SJSA1 (cell line): ENCODE data around the gene GPD2. TPM values are rescaled to one million over a fixed set of nuclear protein-coding genes. Genes with fewer than 3 reads are reported as not detected.

ENCODE experiments used
- DNase-seq, 2 experiments: peaks; one replicate each; pipeline ENCODE4 v3.0.0-alpha.2; 2015 to 2020; ENCODE audit warnings: low spot score in 2 of 2, low read depth in 1 of 2
- H3K27ac ChIP-seq: fragments of 250-450 bp; sonication (Bioruptor Pico); 2 replicates; pipeline ENCODE4 v1.5.1; 2020; ENCODE audit warnings: mild to moderate bottlenecking, moderate library complexity
- H3K27me3 ChIP-seq: fragments of 250-450 bp; sonication (Bioruptor Pico); replicated peaks from 2 replicates; pipeline ENCODE4 v1.5.1; 2020; ENCODE audit warnings: mild to moderate bottlenecking, moderate library complexity
- H3K36me3 ChIP-seq: fragments of 250-450 bp; sonication (Bioruptor Pico); 2 replicates; pipeline ENCODE4 v1.5.1; 2020; ENCODE audit warnings: mild to moderate bottlenecking
- H3K4me1 ChIP-seq: fragments of 250-450 bp; sonication (Bioruptor Pico); replicated peaks from 2 replicates; pipeline ENCODE4 v1.6.1; 2021; ENCODE audit warnings: mild to moderate bottlenecking
- H3K4me3 ChIP-seq: fragments of 250-450 bp; sonication (Bioruptor Pico); 2 replicates; pipeline ENCODE4 v1.5.1; 2020; ENCODE audit warnings: mild to moderate bottlenecking
- H3K9me3 ChIP-seq: fragments of 250-450 bp; sonication (Bioruptor Pico); replicated peaks from 2 replicates; pipeline ENCODE4 v1.5.1; 2020; ENCODE audit warnings: mild to moderate bottlenecking
- total RNA-seq: library from RNA; depleted of rRNA; stranded (reverse); fragments of >200 nt; shearing (Covaris generic); gene quantifications from 2 replicates; pipeline ENCODE4 v1.2.3, GENCODE V29; 2014

The GPD2 gene
- total RNA-seq, 1 experiment from 2014 or later, result 218 TPM

GRCh38 chr2:156423674-156424282, 12.4 kb upstream of the GPD2 start:
- Histone ChIP-seq H3K9me3 (no peaks in the 10 kb centered on the region; the same call in 1 of the 2 replicates), H3K27me3 (0 out of 2 replicates have a peak, but pooled peaks cover 3% of the 10 kb centered on the region), H3K36me3 (no peaks in the 10 kb centered on the region), H3K27ac (no peak overlapping the region), H3K4me3 (no peak overlapping the region), H3K4me1 (no peaks in the 10 kb centered on the region)
- no peak for DNase-seq

- no peak for DNase-seq
- Histone ChIP-seq H3K4me1 (peaks cover 14% of the 10 kb centered on the region), H3K9me3 (no peaks in the 10 kb centered on the region), H3K27me3 (0 out of 2 replicates have a peak, but pooled peaks cover 3% of the 10 kb centered on the region), H3K27ac (no peak overlapping the region), H3K4me3 (no peak overlapping the region), H3K36me3 (no peaks in the 10 kb centered on the region)
Observed at GRCh38 chr2:156427074-156427473, 9.1 kb upstream of the GPD2 start.

GRCh38 chr2:156429211-156429610, 7.0 kb upstream of the GPD2 start:
- no peaks in the 10 kb centered on the region for H3K27me3 ChIP-seq
- H3K9me3 ChIP-seq, result no peaks in the 10 kb centered on the region
- peaks cover 17% of the 10 kb centered on the region for H3K4me1 ChIP-seq
- no peak for DNase-seq
- H3K4me3 ChIP-seq, result no peak overlapping the region
- no peaks in the 10 kb centered on the region for H3K36me3 ChIP-seq
- H3K27ac ChIP-seq, result no peak overlapping the region

GRCh38 chr2:156430236-156430979, 5.8 kb upstream of the GPD2 start:
- peak in 1 of 2 experiments; percentile 10 for DNase-seq
- Histone ChIP-seq H3K9me3 (no peaks in the 10 kb centered on the region), H3K27ac (peak overlapping the region; percentile 66), H3K36me3 (no peaks in the 10 kb centered on the region), H3K4me3 (no peak overlapping the region), H3K4me1 (peaks cover 28% of the 10 kb centered on the region), H3K27me3 (no peaks in the 10 kb centered on the region)

GRCh38 chr2:156430980-156431358, 5.2 kb upstream of the GPD2 start:
- Histone ChIP-seq H3K9me3 (no peaks in the 10 kb centered on the region), H3K4me1 (peaks cover 33% of the 10 kb centered on the region), H3K36me3 (no peaks in the 10 kb centered on the region), H3K27me3 (no peaks in the 10 kb centered on the region), H3K27ac (peak overlapping the region; percentile 66), H3K4me3 (no peak overlapping the region)
- DNase-seq, result peak in 1 of 2 experiments; percentile 72

- Histone ChIP-seq H3K27me3 (no peaks in the 10 kb centered on the region), H3K9me3 (no peaks in the 10 kb centered on the region), H3K36me3 (peaks cover 4% of the 10 kb centered on the region; the same call in 1 of the 2 replicates), H3K4me1 (peaks cover 52% of the 10 kb centered on the region), H3K4me3 (peak overlapping the region; percentile 66), H3K27ac (peak overlapping the region; percentile 98)
- DNase-seq, result peak; percentile 46 to 53
Observed at GRCh38 chr2:156434461-156435291, 1.5 kb upstream of the GPD2 start.

- H3K9me3 ChIP-seq, result no peaks in the 10 kb centered on the region
- no peaks in the 10 kb centered on the region for H3K27me3 ChIP-seq
- peaks cover 7% of the 10 kb centered on the region; the same call in 1 of the 2 replicates for H3K36me3 ChIP-seq
- DNase-seq, result no peak
- H3K4me1 ChIP-seq, result peaks cover 50% of the 10 kb centered on the region
- peak overlapping the region; percentile 66 for H3K4me3 ChIP-seq
- H3K27ac ChIP-seq, result peak overlapping the region; percentile 98
Observed at GRCh38 chr2:156435396-156435717, 822 bp upstream of the GPD2 start.

GRCh38 chr2:156436497-156437085, 412 bp downstream of the GPD2 start:
- no peak for DNase-seq
- Histone ChIP-seq H3K9me3 (no peaks in the 10 kb centered on the region), H3K4me1 (peaks cover 38% of the 10 kb centered on the region), H3K36me3 (peaks cover 8% of the 10 kb centered on the region; the same call in 1 of the 2 replicates), H3K27ac (peak overlapping the region; percentile 98), H3K27me3 (no peaks in the 10 kb centered on the region), H3K4me3 (peak overlapping the region; percentile 66)

- Histone ChIP-seq H3K4me3 (peak overlapping the region; percentile 66), H3K27ac (no peak overlapping the region), H3K27me3 (no peaks in the 10 kb centered on the region), H3K9me3 (no peaks in the 10 kb centered on the region), H3K4me1 (peaks cover 38% of the 10 kb centered on the region), H3K36me3 (peaks cover 8% of the 10 kb centered on the region; the same call in 1 of the 2 replicates)
- no peak for DNase-seq
Observed at GRCh38 chr2:156437272-156437930, 1.2 kb downstream of the GPD2 start.

- no peak overlapping the region for H3K4me3 ChIP-seq
- no peak overlapping the region for H3K27ac ChIP-seq
- no peak for DNase-seq
- no peaks in the 10 kb centered on the region for H3K27me3 ChIP-seq
- H3K9me3 ChIP-seq, result no peaks in the 10 kb centered on the region
- H3K4me1 ChIP-seq, result peaks cover 38% of the 10 kb centered on the region
- peaks cover 8% of the 10 kb centered on the region; the same call in 1 of the 2 replicates for H3K36me3 ChIP-seq
Observed at GRCh38 chr2:156437931-156438410, 1.8 kb downstream of the GPD2 start.

GRCh38 chr2:156443089-156443488, 6.9 kb downstream of the GPD2 start:
- Histone ChIP-seq H3K4me3 (no peak overlapping the region), H3K4me1 (peaks cover 22% of the 10 kb centered on the region), H3K9me3 (no peaks in the 10 kb centered on the region), H3K27me3 (no peaks in the 10 kb centered on the region), H3K36me3 (peaks cover 8% of the 10 kb centered on the region; the same call in 1 of the 2 replicates), H3K27ac (no peak overlapping the region)
- no peak for DNase-seq

GRCh38 chr2:156445296-156446220, 9.4 kb downstream of the GPD2 start:
- Histone ChIP-seq H3K4me1 (peaks cover 14% of the 10 kb centered on the region), H3K27me3 (no peaks in the 10 kb centered on the region), H3K36me3 (peaks cover 6% of the 10 kb centered on the region; the same call in 1 of the 2 replicates), H3K27ac (peak overlapping the region; percentile 48), H3K4me3 (no peak overlapping the region), H3K9me3 (no peaks in the 10 kb centered on the region)
- DNase-seq, result peak in 1 of 2 experiments; percentile 65
